Thoracic aorta (tissue), 2 donors: ENCODE measurements around the gene TRIM29. TPM values are rescaled to one million over a fixed set of nuclear protein-coding genes. Genes with fewer than 3 reads are reported as not detected.
"Not testable (repeated sequence)": the region's sequence is repeated elsewhere in the genome, so short reads cannot be mapped to it uniquely, and the experiment has no call there.

Experiments
- ATAC-seq: fragments of 150-250 bp; one replicate; pipeline ENCODE4 v1.8.0; 2017; ENCODE audit warnings: low read depth; ENCODE audit not compliant: insufficient number of reproducible peaks, low FRiP score
- DNase-seq: peaks from one replicate; pipeline ENCODE4 v3.0.0-alpha.2; 2020; ENCODE audit warnings: low spot score
- H3K27ac ChIP-seq, 2 donors: fragments of 200-600 bp; sonication (generic); 1 replicate in 1 of 2; 2 replicates in 1 of 2; pipeline ENCODE4 v1.5.1; 2016; ENCODE audit warnings: mild to moderate bottlenecking in 2 of 2, moderate library complexity in 2 of 2
- H3K27me3 ChIP-seq: fragments of 200-600 bp; sonication (generic); replicated peaks from 2 replicates; pipeline ENCODE4 v1.6.0; 2016; ENCODE audit warnings: mild to moderate bottlenecking; ENCODE audit not compliant: insufficient read depth
- H3K36me3 ChIP-seq: fragments of 200-600 bp; sonication (generic); one replicate; pipeline ENCODE4 v1.5.1; 2016
- H3K4me1 ChIP-seq, 2 donors: fragments of 200-600 bp; sonication (generic); 1 replicate in 1 of 2; 2 replicates in 1 of 2; pipeline versions ENCODE4 v1.5.1 to v1.6.0; 2016; ENCODE audit warnings: low read depth in 2 of 2, mild to moderate bottlenecking in 1 of 2; ENCODE audit not compliant: control insufficient read depth in 1 of 2
- H3K4me3 ChIP-seq: fragments of 200-600 bp; sonication (generic); 2 replicates; pipeline ENCODE4 v1.5.1; 2016; ENCODE audit warnings: mild to moderate bottlenecking
- H3K9me3 ChIP-seq: fragments of 200-600 bp; sonication (generic); 2 replicates; pipeline ENCODE4 v1.5.1; 2016
- CTCF ChIP-seq: fragments of 200-600 bp; sonication (generic); IDR thresholded peaks from one replicate; pipeline ENCODE4 v1.5.1; 2019; ENCODE audit warnings: antibody characterized with exemption
- total RNA-seq, 2 donors: library from RNA; depleted of rRNA; stranded (reverse); fragments of >200 nt; gene quantifications; one replicate each; pipeline versions ENCODE4 v1.1.0 to v1.2.3, GENCODE V29; 2016

The TRIM29 gene
- total RNA-seq, 2 donors from 2014 or later = 0.49 to 2.7 TPM

DNA sequence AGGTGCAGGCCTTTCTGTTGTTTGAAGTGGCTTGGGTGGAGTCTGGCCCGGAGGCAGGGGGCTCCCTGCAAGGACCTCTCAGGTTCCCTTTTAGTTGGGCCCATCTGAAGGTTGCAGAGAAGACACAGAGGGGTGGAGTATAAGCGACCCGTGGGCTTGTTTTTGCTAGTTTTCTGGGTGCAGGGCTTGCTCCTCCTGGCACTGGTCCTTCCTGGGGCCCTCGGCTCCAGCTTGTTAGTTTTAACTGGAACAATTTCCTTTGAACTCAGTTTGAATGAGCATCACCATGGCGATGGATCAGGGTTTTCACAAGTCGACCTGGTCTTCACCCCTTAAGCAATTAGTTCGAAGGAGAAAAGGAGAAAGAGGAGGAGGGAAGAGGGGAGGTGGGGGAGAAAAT is 44.5 kb upstream of the TRIM29 start:
- DNase-seq (no peak), ATAC-seq (no peak)
- Histone ChIP-seq H3K27ac (no peak overlapping the region), H3K9me3 (no peaks in the 10 kb centered on the region), H3K4me1 (no peaks in the 10 kb centered on the region), H3K27me3 (no peaks in the 10 kb centered on the region), H3K4me3 (no peak overlapping the region), H3K36me3 (no peaks in the 10 kb centered on the region)
- TF ChIP-seq CTCF = no peak

GRCh38 chr11:120181376-120181975 is 43.6 kb upstream of the TRIM29 start:
- Histone ChIP-seq H3K36me3 (no peaks in the 10 kb centered on the region), H3K27ac (no peak overlapping the region), H3K9me3 (no peaks in the 10 kb centered on the region), H3K4me3 (no peak overlapping the region), H3K27me3 (no peaks in the 10 kb centered on the region), H3K4me1 (no peaks in the 10 kb centered on the region)
- no peak for ATAC-seq
- DNase-seq = no peak
- no peak for TF ChIP-seq CTCF

- Histone ChIP-seq H3K9me3 (no peaks in the 10 kb centered on the region), H3K4me1 (no peaks in the 10 kb centered on the region), H3K36me3 (no peaks in the 10 kb centered on the region), H3K4me3 (no peak overlapping the region), H3K27ac (no peak overlapping the region), H3K27me3 (no peaks in the 10 kb centered on the region)
- ATAC-seq (no peak), DNase-seq (no peak)
- TF ChIP-seq CTCF = no peak
Observed at GRCh38 chr11:120180551-120181232, 42.8 kb upstream of the TRIM29 start.

DNA sequence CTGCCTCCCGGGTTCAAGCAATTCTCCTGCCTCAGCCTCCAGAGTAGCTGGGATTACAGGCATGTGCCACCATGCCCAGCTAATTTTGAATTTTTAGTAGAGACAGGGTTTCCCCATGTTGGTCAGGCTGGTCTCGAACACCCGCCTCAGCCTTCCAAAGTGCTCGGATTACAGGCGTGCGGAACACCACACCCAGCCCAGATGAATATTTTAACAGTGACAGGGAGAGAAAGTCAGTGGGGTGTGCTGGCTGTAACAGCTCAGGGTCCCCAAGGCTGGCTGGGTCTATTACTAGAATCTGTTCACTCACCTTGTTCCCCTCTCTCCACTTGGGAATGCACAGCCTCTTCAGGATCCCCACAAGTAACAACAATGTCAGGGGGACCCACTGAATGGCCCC is 42.1 kb upstream of the TRIM29 start:
- not testable (repeated sequence) for ATAC-seq, H3K36me3 ChIP-seq, DNase-seq, H3K9me3 ChIP-seq, H3K4me1 ChIP-seq, H3K27ac ChIP-seq, H3K27me3 ChIP-seq, H3K4me3 ChIP-seq

DNA sequence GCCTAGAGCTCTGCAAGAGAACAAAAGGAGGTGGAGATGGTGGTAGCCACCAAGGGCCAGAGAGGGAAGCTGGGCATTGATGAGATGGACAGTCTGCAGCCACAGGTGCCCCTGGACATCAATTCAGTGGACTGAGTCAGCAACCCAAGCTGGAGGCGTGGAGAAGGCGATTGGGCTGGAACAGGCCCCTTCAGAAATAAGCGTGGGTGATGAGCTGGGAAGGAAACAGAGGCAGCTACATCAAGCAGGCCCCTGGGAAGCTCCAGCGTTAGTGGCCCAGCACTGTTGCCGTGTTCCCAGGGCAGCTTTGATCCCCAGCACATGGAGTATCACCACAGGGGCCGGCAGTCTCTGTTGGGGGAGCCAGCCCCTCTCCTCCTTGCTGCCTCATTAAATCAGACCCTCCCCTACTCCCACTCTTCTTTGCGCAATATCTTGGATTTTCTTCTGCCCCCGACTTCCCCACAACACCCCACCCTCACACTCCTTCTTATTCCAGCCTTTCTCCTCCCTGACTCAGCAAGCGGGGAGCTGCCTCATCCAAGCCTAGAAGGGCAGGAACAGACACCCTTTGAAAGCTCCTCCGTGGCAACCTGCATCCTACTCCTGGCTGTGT is 41.3 kb upstream of the TRIM29 start:
- no peaks in the 10 kb centered on the region for H3K9me3 ChIP-seq
- DNase-seq (no peak), ATAC-seq (no peak)
- no peaks in the 10 kb centered on the region for H3K36me3 ChIP-seq
- H3K4me1 ChIP-seq = no peaks in the 10 kb centered on the region
- no peaks in the 10 kb centered on the region for H3K27me3 ChIP-seq
- TF ChIP-seq CTCF = no peak
- no peak overlapping the region for H3K27ac ChIP-seq
- no peak overlapping the region for H3K4me3 ChIP-seq
